IMR-90 (cell line): ENCODE measurements around the gene PAX8. TPM values are rescaled to one million over a fixed set of nuclear protein-coding genes. Genes with fewer than 3 reads are reported as not detected.

Experiments
- ATAC-seq: fragments of 200-7000 bp; cut with Tn5 transposase; 2 replicates; pipeline ENCODE4 v1.9.1; 2020; ENCODE audit warnings: low read depth, mild to moderate bottlenecking, moderate library complexity
- BruUV-seq: library from RNA; stranded (reverse); fragments of 400-500 nt; replicated peaks from 2 replicates; lab custom pipeline; 2021; lab: Mats Ljungman, UMichigan
- CTCF ChIA-PET: fragments of 300-600 bp; formaldehyde crosslinking; extraction: SDS; loops from one replicate; lab custom pipeline; 2021; ENCODE audit warnings: antibody characterized with exemption; lab: Yijun Ruan, JAX
- POLR2A ChIA-PET: fragments of 300-600 bp; sonication (Branson Sonifier 250); formaldehyde crosslinking; loops from one replicate; lab custom pipeline; 2022; ENCODE audit warnings: antibody characterized with exemption; ENCODE audit not compliant: unreplicated experiment; lab: Charles Lee
- DNase-seq: peaks from one replicate; pipeline ENCODE4 v3.0.0; 2013
- H2AFZ ChIP-seq: replicated peaks from 2 replicates; pipeline ENCODE3; 2013; ENCODE audit warnings: low read length, mild to moderate bottlenecking; ENCODE audit not compliant: poor library complexity
- H2AK5ac ChIP-seq: 2 replicates; pipeline ENCODE4 v1.6.1; 2013; ENCODE audit warnings: low read depth, low read length, inconsistent platforms
- H2AK9ac ChIP-seq: replicated peaks from 2 replicates; pipeline ENCODE3; 2013; ENCODE audit warnings: mild to moderate bottlenecking, low read depth, low read length, moderate library complexity; ENCODE audit not compliant: poor library complexity
- H2BK120ac ChIP-seq: 2 replicates; pipeline ENCODE4 v1.6.1; 2013; ENCODE audit warnings: low read depth, low read length, inconsistent platforms
- H2BK15ac ChIP-seq: 3 replicates; pipeline ENCODE4 v1.6.1; 2013; ENCODE audit warnings: low read depth, low read length, inconsistent platforms
- H2BK20ac ChIP-seq: 2 replicates; pipeline ENCODE4 v1.6.1; 2013; ENCODE audit warnings: low read depth, mild to moderate bottlenecking, inconsistent platforms, low read length, moderate library complexity
- H2BK5ac ChIP-seq: 2 replicates; pipeline ENCODE4 v1.6.1; 2013; ENCODE audit warnings: mild to moderate bottlenecking, low read depth, low read length, inconsistent platforms; ENCODE audit not compliant: poor library complexity, severe bottlenecking
- H3K14ac ChIP-seq: replicated peaks from 2 replicates; pipeline ENCODE4 v1.6.1; 2013; ENCODE audit warnings: low read depth, low read length, inconsistent platforms
- H3K18ac ChIP-seq: 2 replicates; pipeline ENCODE4 v1.6.1; 2013; ENCODE audit warnings: low read depth, low read length, control low read depth
- H3K23ac ChIP-seq: 2 replicates; pipeline ENCODE4 v1.6.1; 2013; ENCODE audit warnings: low read depth, low read length, inconsistent platforms
- H3K27ac ChIP-seq: 2 replicates; pipeline ENCODE4 v1.5.1; 2013; ENCODE audit warnings: mild to moderate bottlenecking, control low read depth, low read length; ENCODE audit not compliant: insufficient read depth
- H3K27me3 ChIP-seq: 2 replicates; pipeline ENCODE4 v1.6.1; 2013; ENCODE audit warnings: low read length; ENCODE audit not compliant: control insufficient read depth, insufficient read depth
- H3K36me3 ChIP-seq: 2 replicates; pipeline ENCODE4 v1.6.1; 2013; ENCODE audit warnings: low read length, mixed read lengths; ENCODE audit not compliant: control insufficient read depth, insufficient read depth
- H3K4ac ChIP-seq: 2 replicates; pipeline ENCODE4 v1.6.1; 2013; ENCODE audit warnings: low read depth, low read length, inconsistent platforms
- H3K4me1 ChIP-seq: 2 replicates; pipeline ENCODE4 v1.6.1; 2013; ENCODE audit warnings: low read length, mixed read lengths; ENCODE audit not compliant: control insufficient read depth, insufficient read depth
- H3K4me2 ChIP-seq: 2 replicates; pipeline ENCODE4 v1.6.1; 2013; ENCODE audit warnings: low read depth, mild to moderate bottlenecking, control low read depth, low read length, moderate library complexity
- H3K4me3 ChIP-seq: 2 replicates; pipeline ENCODE4 v1.5.1; 2013; ENCODE audit warnings: low read depth, mild to moderate bottlenecking, control low read depth, low read length, moderate library complexity; ENCODE audit not compliant: insufficient read depth
- H3K56ac ChIP-seq: 2 replicates; pipeline ENCODE4 v1.6.1; 2013; ENCODE audit warnings: low read length, inconsistent platforms; ENCODE audit not compliant: insufficient read depth; ENCODE audit errors: extremely low read depth
- H3K79me1 ChIP-seq, 2 experiments: 2 replicates each; pipeline ENCODE4 v1.6.1; 2013; ENCODE audit warnings: low read length in 2 of 2, inconsistent platforms in 1 of 2, low read depth in 1 of 2
- H3K9ac ChIP-seq: 2 replicates; pipeline ENCODE4 v1.6.1; 2013; ENCODE audit warnings: low read depth, low read length, control low read depth
- H3K9me1 ChIP-seq: 2 replicates; pipeline ENCODE4 v1.6.1; 2013; ENCODE audit warnings: low read length, inconsistent platforms; ENCODE audit not compliant: insufficient read depth
- H3K9me3 ChIP-seq: 2 replicates; pipeline ENCODE4 v1.6.1; 2013; ENCODE audit warnings: low read length; ENCODE audit not compliant: control insufficient read depth, insufficient read depth
- H4K20me1 ChIP-seq: 2 replicates; pipeline ENCODE4 v1.6.1; 2013; ENCODE audit warnings: low read length, inconsistent platforms; ENCODE audit not compliant: insufficient read depth
- H4K5ac ChIP-seq: 2 replicates; pipeline ENCODE4 v1.6.1; 2013; ENCODE audit warnings: mild to moderate bottlenecking, low read depth, low read length, control low read depth
- H4K8ac ChIP-seq, 2 experiments: 2 replicates each; pipeline ENCODE4 v1.6.1; 2013; ENCODE audit warnings: low read depth in 2 of 2, low read length in 2 of 2, control low read depth in 1 of 2, inconsistent platforms in 1 of 2
- H4K91ac ChIP-seq: 2 replicates; pipeline ENCODE4 v1.6.1; 2013; ENCODE audit warnings: low read depth, low read length, inconsistent platforms; ENCODE audit not compliant: insufficient read depth
- FOS ChIP-seq: fragments of 150-350 bp; IDR thresholded peaks from 2 replicates; pipeline ENCODE4 v1.6.1; 2016; ENCODE audit warnings: low read depth, low read length
- NFE2L2 ChIP-seq: fragments of 150-350 bp; IDR thresholded peaks from 2 replicates; pipeline ENCODE4 v1.6.1; 2016; ENCODE audit warnings: low read depth, mild to moderate bottlenecking, low read length
- USF2 ChIP-seq: fragments of 150-350 bp; IDR thresholded peaks from 2 replicates; pipeline ENCODE4 v1.6.1; 2017; ENCODE audit warnings: mild to moderate bottlenecking, antibody characterized with exemption, low read length, low read depth
- WGBS, 2 experiments: methylation state at CpG; one replicate each; pipeline versions ENCODE4 v1.1.5 to v1.1.7; 2013; ENCODE audit warnings: missing lambda C conversion rate in 2 of 2; ENCODE audit not compliant: insufficient read length in 1 of 2; ENCODE audit errors: extremely low coverage in 2 of 2; 5-methylcytosine and 5-hydroxymethylcytosine counted together
- dilution Hi-C: fragments of 300-500 bp; cut with HindIII; formaldehyde crosslinking; loops from one replicate; pipeline ENCODE4 v1.14.3; 2018; ENCODE audit warnings: low sequenced_read_pairs; ENCODE audit not compliant: unreplicated experiment
- in situ Hi-C: fragments of 300-500 bp; cut with MboI; formaldehyde crosslinking; loops from 3 replicates; pipeline ENCODE4 v1.14.3; 2019; ENCODE audit warnings: low sequenced_read_pairs, inconsistent platforms, mixed read lengths
- intact Hi-C: fragments of 100-400 bp; cut with micrococcal nuclease; formaldehyde crosslinking; loops from 2 replicates; pipeline ENCODE4 v1.10.0; 2022
- polyA plus RNA-seq, 3 experiments: library from polyadenylated mRNA; depleted of rRNA; stranded (reverse); fragments of >200 nt; gene quantifications; 2 replicates each; pipeline ENCODE4 v1.2.3, GENCODE V29; 2012; ENCODE audit warnings: low replicate concordance in 1 of 3
- total RNA-seq: library from RNA; depleted of rRNA; stranded (reverse); fragments of >200 nt; gene quantifications from 2 replicates; pipeline ENCODE4 v1.2.3, GENCODE V29; 2012

The PAX8 gene
- total and polyA plus RNA-seq, 2 of the 4 experiments (the other 2 are of a cell fraction): 0.18 to 1.5 TPM

GRCh38 chr2:113185664-113186432, 92.9 kb downstream of the PAX8 start:
- DNase-seq (no peak), ATAC-seq (no peak)
- dilution Hi-C loops: no loop called here
- H3K36me3 ChIP-seq: no peaks in the 10 kb centered on the region
- H3K23ac ChIP-seq: no peak overlapping the region
- intact Hi-C loops: no loop called here
- H3K79me1 ChIP-seq: no peaks in the 10 kb centered on the region
- no peak overlapping the region for H3K9ac ChIP-seq
- 90% methylated on average over 2 of the region's 10 CpGs; no CpG with 5 or more reads in 1 of the 2 experiments for WGBS, 2 experiments
- H4K8ac ChIP-seq: no peak overlapping the region
- no peak overlapping the region for H2AK9ac ChIP-seq
- H3K9me1 ChIP-seq: peaks cover 3% of the 10 kb centered on the region; the same call in 1 of the 2 replicates
- TF ChIP-seq USF2: no peak
- TF ChIP-seq NFE2L2: no peak
- TF ChIP-seq FOS: no peak
- H3K4me3 ChIP-seq: no peak overlapping the region
- no peak overlapping the region for H3K4me2 ChIP-seq
- no peak overlapping the region for H3K14ac ChIP-seq
- no peak overlapping the region for H2AK5ac ChIP-seq
- no peak overlapping the region for H3K4ac ChIP-seq
- no peak overlapping the region for H2BK120ac ChIP-seq
- no peak overlapping the region for H3K18ac ChIP-seq
- POLR2A ChIA-PET: no interaction called here
- no peak overlapping the region for H4K5ac ChIP-seq
- in situ Hi-C loops: no loop called here
- no peak overlapping the region for H2AFZ ChIP-seq
- no peak overlapping the region for H2BK15ac ChIP-seq
- H4K20me1 ChIP-seq: no peaks in the 10 kb centered on the region
- no peaks in the 10 kb centered on the region for H3K4me1 ChIP-seq
- H2BK5ac ChIP-seq: no peak overlapping the region
- CTCF ChIA-PET: no interaction called here
- no TSS peak for BruUV-seq
- H3K56ac ChIP-seq: no peak overlapping the region
- H4K91ac ChIP-seq: no peak overlapping the region
- no peak overlapping the region for H2BK20ac ChIP-seq
- H3K9me3 ChIP-seq: no peaks in the 10 kb centered on the region
- no peak overlapping the region for H3K27ac ChIP-seq
- H3K27me3 ChIP-seq: peaks cover 21% of the 10 kb centered on the region; the same call in 1 of the 2 replicates
